Measurements from ENCODE around the gene DIS3L2. TPM values are rescaled to one million over a fixed set of nuclear protein-coding genes. Genes with fewer than 3 reads are reported as not detected.
"Not testable (repeated sequence)": the region's sequence is repeated elsewhere in the genome, so short reads cannot be mapped to it uniquely, and the experiment has no call there.

DIS3L2 gene
- total RNA-seq, 1 donor from 2014 or later = 17.0 TPM

GRCh38 chr2:232354069-232354468 lies 392.6 kb downstream of the DIS3L2 start:
- no peak overlapping the region for H3K27ac ChIP-seq (replicated peaks)
- DNase-seq = no peak
- H3K4me3 ChIP-seq = no peak overlapping the region
- peaks cover 19% of the 10 kb centered on the region for H3K4me1 ChIP-seq
- TF ChIP-seq CTCF (IDR thresholded peaks at IDR 0.05; ENCODE audit: borderline replicate concordance) = no peak
- no peaks in the 10 kb centered on the region for H3K36me3 ChIP-seq
- no peaks in the 10 kb centered on the region for H3K9me3 ChIP-seq (replicated peaks)
- intact Hi-C loops (cut with micrococcal nuclease) = no loop called here
- H3K27me3 ChIP-seq (ENCODE audit: low read depth) = peaks cover 68% of the 10 kb centered on the region

- intact Hi-C loops (cut with micrococcal nuclease) = no loop called here
- H3K27me3 ChIP-seq (ENCODE audit: low read depth) = no peaks in the 10 kb centered on the region
- H3K36me3 ChIP-seq = no peaks in the 10 kb centered on the region
- H3K27ac ChIP-seq (replicated peaks) = no peak overlapping the region
- TF ChIP-seq CTCF (IDR thresholded peaks at IDR 0.05; ENCODE audit: borderline replicate concordance) = no peak
- no peak overlapping the region for H3K4me3 ChIP-seq
- H3K4me1 ChIP-seq = no peaks in the 10 kb centered on the region
- H3K9me3 ChIP-seq (replicated peaks) = no peaks in the 10 kb centered on the region
- no peak for DNase-seq
These were observed 400.1 kb downstream of the DIS3L2 start for GRCh38 chr2:232361646-232362045.

- DNase-seq = no peak
- Histone ChIP-seq H3K27me3 (ENCODE audit: low read depth) (no peaks in the 10 kb centered on the region), H3K4me3 (no peak overlapping the region), H3K9me3 (replicated peaks) (no peaks in the 10 kb centered on the region), H3K27ac (replicated peaks) (no peak overlapping the region), H3K4me1 (no peaks in the 10 kb centered on the region), H3K36me3 (no peaks in the 10 kb centered on the region)
- TF ChIP-seq CTCF (IDR thresholded peaks at IDR 0.05; ENCODE audit: borderline replicate concordance) = no peak
- intact Hi-C loops (cut with micrococcal nuclease) = no loop called here
These were observed 400.8 kb downstream of the DIS3L2 start for GRCh38 chr2:232362174-232362900.

GRCh38 chr2:232363064-232363783 lies 401.7 kb downstream of the DIS3L2 start:
- H3K9me3 ChIP-seq (replicated peaks); H3K4me1 ChIP-seq; H3K27ac ChIP-seq (replicated peaks); H3K27me3 ChIP-seq (ENCODE audit: low read depth); DNase-seq; H3K36me3 ChIP-seq; intact Hi-C loops (cut with micrococcal nuclease); H3K4me3 ChIP-seq: not testable (repeated sequence)

- H3K27ac ChIP-seq (replicated peaks) = no peak overlapping the region
- H3K36me3 ChIP-seq = no peaks in the 10 kb centered on the region
- no peak for DNase-seq
- intact Hi-C loops (cut with micrococcal nuclease) = no loop called here
- no peaks in the 10 kb centered on the region for H3K9me3 ChIP-seq (replicated peaks)
- no peak for TF ChIP-seq CTCF (IDR thresholded peaks at IDR 0.05; ENCODE audit: borderline replicate concordance)
- H3K4me3 ChIP-seq = no peak overlapping the region
- peaks cover 16% of the 10 kb centered on the region for H3K27me3 ChIP-seq (ENCODE audit: low read depth)
- no peaks in the 10 kb centered on the region for H3K4me1 ChIP-seq
These were observed 402.5 kb downstream of the DIS3L2 start for GRCh38 chr2:232363784-232364615.

- H3K27ac ChIP-seq (replicated peaks); DNase-seq; H3K4me3 ChIP-seq; H3K9me3 ChIP-seq (replicated peaks); H3K4me1 ChIP-seq; H3K36me3 ChIP-seq; intact Hi-C loops (cut with micrococcal nuclease): not testable (repeated sequence)
- peaks cover 24% of the 10 kb centered on the region for H3K27me3 ChIP-seq (ENCODE audit: low read depth)
These were observed 403.5 kb downstream of the DIS3L2 start for GRCh38 chr2:232364806-232365594.

Measured in left ventricle myocardium inferior (tissue), 1 donor.